Measurements from ENCODE around the gene EFR3B.

The EFR3B gene

DNA sequence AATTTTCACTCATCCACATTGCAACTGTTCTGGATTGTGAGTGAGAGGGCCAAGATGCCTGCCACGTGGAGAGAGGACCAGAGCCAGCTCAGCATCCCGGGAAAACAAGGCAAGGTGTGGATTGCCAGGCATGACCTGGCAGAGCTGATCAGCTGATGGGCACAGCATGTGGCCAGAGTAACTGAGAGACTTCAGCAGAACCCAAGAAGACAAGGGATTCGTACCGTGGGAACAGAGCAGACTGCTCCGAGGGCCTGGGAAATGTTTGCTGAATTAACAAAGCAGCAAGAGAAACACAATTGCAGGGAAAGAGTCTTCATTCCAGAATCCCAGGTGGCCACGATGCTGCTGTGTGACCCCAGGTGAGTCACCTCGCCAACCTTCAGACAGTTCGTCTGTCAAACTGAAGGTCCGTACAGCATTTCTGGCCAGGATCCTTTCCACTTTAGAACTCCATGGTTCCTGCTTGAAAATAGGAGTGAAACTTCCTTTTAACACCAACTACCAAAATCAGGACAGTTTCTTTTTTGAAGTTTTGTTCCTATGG, 152.8 kb downstream of the EFR3B start:
- DNase-seq: no peak

GRCh38 chr2:25197336-25198208, 155.7 kb downstream of the EFR3B start:
- DNase-seq: no peak

- DNase-seq: no peak
Observed at GRCh38 chr2:25198209-25198525, 156.3 kb downstream of the EFR3B start.

DNA sequence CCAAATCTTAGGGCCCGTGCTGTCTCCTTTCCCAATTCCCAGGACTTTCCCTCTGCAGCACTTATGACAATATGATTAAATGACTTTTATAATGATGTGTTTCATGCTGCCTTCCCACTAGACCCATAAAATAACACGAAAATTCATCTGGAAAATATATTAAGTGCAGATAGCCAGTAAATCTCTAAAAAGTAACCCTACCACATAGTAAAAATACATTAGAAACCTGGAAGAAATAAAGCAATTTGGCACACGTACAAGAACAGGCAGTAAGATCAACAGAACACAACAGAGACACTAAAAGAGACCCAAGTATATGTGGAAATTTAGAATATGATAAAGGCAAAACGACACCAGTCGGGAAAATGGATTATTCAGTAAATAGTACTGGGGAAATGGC, 156.7 kb downstream of the EFR3B start:
- no peak for DNase-seq

- no peak for DNase-seq
Observed at GRCh38 chr2:25201265-25201664, 159.4 kb downstream of the EFR3B start.

GRCh38 chr2:25201794-25202193, 159.9 kb downstream of the EFR3B start:
- DNase-seq: no peak

DNA sequence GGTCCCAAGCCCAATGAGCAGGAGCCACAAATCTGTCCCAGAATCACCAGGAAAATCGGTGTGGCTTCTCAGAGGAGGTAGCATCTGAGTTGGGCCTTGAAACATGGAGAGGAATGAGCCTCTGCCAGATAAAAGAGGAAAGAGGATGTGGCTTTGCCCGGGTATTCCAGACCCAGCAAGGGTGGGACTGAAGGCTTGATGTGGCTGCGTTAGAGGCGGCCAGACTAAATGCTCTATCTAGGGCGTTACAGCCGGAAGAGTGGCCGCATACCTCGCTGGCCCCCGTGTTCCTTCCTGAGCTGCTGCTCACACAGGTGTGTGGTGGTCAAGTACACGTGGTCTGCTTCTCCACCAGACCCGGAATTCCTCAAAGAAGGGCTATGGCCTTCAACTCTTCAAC, 160.4 kb downstream of the EFR3B start:
- no peak for DNase-seq

DNA sequence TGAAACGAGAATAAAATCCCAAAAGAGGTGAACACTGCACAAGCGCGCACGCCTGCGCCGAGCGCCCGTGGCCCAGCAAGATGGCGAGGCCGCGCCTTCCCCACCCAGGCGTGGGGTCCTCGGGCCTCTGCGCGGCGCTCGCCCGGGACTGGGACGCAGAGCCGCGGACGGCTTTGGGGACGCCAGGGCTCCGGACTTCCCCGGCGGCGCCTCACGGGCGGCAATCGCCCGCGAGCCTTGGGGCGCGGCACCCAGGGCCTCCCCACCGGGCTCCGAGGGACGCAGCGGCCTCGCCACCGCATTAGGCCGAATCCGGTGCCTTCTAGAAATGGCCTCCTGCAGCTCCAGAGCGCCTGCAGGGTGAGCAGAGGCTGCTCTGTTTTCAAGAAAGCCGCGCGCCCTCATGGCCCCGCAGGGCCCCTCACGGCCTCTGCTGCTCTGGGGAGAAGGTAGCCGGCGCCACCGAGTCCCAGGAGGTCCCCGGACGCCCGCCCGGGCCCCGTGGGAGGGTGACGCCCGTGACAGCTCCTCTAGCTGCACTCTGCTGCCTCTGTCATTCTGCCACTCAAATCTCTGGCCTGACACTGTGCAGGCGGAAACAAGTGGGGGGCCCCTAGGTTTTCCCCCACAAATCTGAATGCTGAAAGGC, 162.4 kb downstream of the EFR3B start:
- DNase-seq: no peak

DNA sequence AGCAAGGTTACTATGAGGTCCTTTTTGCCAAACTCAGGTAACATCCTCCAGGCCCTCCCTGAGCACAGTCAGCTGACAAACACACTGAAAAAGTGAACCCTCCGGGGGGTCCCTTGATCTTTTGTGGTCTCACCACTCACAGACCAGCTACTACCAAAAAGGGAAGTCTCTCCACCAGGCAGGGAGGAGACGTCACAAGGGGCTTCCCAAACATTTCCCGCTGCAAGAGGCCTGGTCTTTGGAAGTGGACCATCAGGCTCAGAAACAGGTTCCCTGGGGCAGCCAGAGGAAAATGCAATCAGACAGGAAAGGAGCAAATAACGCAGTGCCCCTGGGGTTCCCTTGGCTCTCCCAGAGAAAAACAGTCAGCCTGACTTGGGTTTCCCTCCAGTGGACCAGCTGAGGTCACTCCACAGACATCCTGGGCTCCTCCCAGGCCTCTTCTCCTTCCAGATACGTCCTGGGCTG, 165.2 kb downstream of the EFR3B start:
- DNase-seq: no peak
